Measurements from ENCODE around the gene ADGRB2.
A peak's percentile ranks its signal among the peaks of the same experiment; 100 is the strongest.
"Not testable (repeated sequence)": the region's sequence is repeated elsewhere in the genome, so short reads cannot be mapped to it uniquely, and the experiment has no call there.

Gene ADGRB2

DNA sequence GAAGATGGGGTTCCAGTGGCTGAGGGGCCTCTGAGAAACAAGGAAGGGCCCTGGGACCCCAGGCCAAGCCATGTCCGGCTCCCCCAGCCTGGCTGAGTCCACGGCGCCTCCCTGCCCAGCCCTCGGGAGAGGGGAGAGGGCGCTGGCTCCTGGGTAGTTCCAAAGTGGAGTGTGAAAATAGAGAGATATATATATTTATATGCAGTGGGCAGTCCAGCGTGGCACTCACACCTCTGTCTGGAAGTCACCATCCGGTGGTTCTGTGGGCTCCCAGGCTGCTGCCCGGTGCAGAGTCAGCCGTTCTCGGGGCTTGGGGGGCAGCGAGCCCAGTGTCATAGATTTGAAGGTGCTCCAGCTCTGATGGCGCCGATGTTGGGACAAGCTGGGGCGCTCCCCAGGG is 36.9 kb downstream of the ADGRB2 start:
- no peak for DNase-seq (ENCODE audit: low read depth in 2 of 2)

DNA sequence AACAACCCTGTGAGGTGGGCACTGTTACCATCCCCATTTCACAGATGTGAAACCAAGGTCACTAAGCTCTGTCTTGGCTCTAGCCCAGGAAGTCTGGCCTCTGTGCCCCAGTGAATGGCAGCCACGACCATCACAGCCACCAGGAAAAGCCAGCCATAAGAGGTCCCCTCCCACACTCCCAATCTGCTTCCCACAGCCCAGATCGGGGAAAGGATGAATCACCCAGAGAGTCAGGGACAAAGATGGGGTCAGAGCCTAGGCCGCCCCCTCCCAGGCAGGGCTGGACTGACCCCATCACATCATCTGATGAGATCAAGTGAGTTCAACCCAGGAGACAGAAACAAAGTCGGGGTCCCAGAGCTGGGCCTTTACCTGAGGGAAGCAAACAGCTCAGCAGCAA is 37.4 kb downstream of the ADGRB2 start:
- no peak for DNase-seq (ENCODE audit: low read depth in 2 of 2)

DNA sequence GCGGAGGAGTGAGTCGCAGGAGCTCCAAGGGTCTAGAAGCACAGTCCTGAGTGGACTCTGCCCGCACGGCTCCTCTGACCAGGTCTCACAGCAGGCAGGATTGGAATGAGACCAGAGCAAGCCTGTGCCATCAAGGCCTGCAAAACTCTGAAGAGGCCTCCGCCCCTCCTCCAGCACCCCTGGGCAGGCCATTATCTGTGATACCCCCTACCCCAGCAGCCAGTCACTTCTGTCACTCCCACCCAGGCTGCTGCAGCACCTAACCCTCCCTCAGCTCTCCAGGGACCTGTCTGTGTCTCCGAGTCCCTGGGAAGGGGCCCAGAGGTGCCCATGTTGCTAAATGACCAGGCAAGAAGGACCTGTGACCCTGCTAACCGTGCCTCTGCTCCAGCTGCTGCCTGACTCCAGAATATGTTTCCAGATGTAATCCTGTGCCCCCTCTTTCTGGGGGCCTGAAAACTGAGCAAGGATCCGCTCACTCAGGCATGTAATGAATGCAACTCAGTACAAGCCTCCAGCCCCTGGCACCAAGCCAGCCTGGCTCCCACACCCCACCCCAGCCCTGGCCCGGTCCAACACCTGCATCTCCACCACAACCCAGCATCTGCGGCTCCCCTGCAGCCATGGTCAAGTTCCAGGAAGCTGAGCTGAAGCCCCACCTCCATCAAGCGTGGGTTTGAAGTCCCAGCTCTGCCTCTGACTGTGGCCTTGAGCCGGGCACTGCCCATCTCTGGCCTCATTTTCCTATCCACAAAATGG is 38.2 kb downstream of the ADGRB2 start:
- no peak for DNase-seq (ENCODE audit: low read depth in 2 of 2)

DNA sequence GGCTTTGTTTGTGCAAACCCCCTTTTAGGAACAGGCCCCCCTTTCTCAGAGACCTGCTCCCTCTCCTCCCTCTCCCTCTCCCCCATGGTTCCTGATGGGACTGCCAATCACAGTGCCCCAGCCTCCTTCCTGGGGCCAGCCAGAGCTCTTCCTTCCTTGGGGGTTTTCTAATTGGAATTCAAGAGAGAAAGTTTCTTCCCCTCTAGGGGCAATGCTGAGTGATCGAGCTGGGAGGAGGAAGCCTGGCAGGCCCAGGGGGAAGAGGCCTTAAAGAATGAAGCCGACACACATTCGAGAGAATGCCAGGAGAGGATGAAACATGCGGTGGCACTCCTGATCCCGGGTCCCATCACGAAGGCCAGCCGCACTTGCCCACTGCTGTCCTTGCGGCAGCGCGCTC is 39.0 kb downstream of the ADGRB2 start:
- no peak for DNase-seq (ENCODE audit: low read depth in 2 of 2)

DNA sequence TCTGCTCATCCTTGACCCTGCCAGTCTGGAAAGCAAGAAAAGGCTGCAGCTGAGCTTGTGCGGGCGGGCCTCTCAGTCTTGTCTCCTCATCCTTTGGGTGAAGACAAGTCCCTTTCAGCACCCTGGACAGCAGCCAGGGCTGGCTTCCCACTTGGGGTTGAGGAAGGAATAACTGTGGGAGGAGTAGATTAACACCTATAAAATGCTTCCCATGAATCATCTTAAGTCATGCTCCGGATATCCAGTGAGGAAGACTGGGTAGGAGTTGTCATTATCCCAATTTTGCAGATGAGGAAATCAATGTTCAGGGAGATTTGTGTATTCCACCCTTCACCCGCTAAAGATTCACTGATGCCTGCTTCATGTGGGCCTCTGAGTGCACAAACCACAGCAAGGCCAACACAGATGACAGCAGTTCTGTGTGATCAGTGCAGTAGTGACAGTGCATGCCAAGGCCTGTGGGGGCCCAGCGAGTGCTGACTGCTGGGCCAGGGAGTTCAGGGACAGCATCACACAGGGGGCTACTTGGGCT is 40.2 kb downstream of the ADGRB2 start:
- peak in 1 of 2 experiments; percentile 45 for DNase-seq (ENCODE audit: low read depth in 2 of 2)

DNA sequence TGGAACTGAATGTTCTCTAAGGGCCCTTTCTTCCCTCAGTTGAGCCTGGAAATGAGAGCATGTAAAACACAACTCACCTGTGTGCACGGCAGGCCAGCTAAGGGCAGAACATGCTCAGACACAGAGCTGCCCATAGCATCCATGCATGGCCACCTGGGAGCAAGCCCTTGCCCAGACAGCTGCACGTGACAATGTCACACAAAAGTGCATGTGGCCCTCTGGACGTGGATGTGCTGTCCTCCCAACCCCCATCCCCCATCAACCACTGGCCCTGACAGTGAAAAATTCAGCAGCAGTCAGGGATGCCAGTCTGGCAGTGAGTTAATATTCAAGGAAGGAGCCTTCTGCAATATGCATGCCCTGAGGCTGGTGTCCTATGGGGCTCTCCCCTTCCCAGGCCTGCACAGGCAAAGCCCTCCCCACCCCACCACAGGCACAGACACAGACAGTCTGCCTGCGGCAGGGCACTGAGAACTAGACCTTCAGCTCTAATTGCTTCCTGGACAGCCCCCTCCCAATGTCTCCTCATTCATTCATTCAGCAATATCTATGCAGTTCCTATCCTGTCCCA is 45.7 kb downstream of the ADGRB2 start:
- DNase-seq (ENCODE audit: low read depth in 2 of 2), result no peak

DNA sequence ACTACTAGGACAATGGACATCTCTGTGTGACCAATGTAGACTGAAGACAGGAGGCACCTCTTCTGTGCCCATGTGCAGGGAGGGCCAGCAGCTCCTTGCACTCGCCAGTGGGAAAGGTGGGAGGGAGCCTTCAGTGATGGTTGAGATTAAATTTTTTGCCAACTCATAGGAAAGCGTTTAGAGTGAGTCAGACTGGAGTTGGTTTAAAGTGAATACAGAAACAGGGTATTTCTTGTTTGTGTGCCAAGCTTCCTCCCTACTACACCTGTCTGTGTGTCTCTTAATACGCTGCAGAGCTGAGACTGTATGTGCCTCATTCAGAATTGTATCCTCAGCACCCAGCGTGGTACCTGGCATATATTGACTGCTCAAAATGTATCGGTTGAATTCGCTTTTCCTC is 46.8 kb downstream of the ADGRB2 start:
- no peak for DNase-seq (ENCODE audit: low read depth in 2 of 2)

DNA sequence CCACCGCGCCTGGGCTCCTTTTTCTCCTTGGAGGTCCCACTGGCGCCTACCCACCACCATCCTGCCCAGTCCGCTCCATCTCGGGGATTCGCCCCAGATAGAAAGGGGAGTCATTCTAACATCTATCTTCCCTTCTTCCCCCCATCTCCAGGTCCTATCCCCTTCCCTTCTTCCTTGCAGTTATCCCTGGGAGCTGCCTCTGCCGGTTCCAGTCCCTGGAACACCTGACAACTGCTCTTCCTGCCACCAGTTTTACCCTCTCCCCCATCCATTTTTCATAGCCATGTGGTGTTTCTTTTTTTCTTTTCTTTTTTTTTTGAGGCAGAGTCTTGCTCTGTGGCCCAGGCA is 48.3 kb downstream of the ADGRB2 start:
- no peak for DNase-seq (ENCODE audit: low read depth in 2 of 2)

DNA sequence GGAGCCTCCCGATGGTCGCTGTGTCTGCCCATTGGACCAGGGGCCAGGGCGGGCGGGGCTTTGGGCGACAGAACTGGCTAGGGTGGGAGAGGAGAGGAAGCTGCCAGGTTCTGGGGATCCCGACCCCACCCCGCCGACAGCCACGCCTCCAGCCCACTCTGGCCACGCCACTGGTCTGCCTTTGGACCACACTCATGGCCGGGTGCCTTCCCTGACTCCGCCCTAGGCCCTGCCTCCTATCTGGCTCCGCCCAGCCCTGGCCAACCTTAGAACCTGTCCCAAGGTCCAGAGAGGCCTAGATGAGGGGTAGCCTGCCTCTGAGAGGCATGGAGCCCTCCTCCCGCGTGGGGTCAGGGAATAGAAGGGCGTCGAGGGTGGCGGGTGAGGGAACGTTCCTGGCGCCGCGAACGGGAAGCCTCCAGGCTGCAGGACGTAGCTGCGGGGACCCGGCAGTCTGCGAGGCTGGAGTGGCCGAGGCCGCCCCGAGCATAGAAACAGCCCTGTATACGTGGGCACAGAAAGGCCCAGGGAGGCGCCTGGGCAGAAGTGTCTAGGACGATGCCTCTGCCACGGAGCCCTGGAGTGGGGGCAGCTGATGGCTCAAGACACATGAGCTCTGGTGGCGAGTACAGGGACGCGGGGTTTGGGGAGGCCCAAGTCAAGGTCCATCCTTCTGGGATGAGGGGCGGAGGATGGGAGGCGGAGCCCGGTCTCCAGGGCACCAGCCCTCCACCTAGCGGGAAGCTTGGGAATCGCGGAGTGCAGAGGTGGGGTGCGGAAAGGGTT is 48.9 kb downstream of the ADGRB2 start:
- peak; percentile 64 to 65 for DNase-seq (ENCODE audit: low read depth in 2 of 2)

DNA sequence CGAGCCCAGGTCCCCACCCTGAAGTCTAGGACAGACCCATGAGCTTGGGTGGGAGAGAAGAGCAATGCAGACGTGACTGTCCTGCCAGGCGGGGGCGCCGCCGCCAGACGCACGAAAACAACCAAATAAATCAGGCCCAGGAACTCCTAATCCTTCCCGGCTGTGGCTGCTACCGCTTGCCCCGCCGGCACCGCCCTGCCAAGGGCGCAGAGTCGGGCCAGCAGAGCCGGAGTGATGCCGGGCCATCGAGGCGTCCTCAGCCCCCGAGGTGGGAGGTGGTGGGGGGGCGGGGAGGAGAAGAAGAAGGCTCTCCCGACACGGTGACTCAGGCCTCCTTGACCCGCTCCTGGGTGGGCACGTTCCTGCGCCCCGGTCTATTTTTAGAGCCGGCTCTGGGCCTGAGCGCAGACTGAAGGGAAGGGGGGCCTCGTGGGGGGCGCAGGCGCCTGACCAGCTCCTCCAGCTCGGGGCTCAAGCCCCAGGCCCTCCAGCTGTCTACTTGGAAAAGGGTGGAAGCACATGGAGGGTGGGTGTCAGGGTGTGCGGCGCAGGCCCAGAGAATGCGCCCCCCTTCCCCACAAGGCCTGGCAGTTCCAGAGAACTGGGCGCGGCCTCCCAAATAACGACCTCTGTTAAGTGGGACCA is 49.6 kb downstream of the ADGRB2 start:
- peak; percentile 44 to 53 for DNase-seq (ENCODE audit: low read depth in 2 of 2)

DNA sequence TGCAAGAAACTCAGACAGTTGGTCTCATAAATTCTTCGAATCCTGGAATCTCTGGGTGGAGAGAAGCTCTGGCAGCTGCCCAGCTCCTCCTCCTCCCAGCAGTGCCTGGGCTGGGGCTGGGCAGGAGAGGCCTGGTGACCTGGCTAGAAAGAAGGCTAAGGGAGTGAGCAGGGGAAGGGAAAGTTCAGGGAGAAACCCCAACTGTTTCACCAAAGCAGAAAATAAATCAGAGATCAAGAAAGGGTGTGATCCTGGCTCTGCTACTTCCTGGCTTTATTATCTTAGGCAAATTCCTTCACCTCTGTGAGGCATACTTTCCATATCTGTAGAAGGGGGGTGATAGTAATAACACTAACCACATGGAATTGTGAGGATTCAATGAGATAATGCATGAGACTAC is 51.5 kb downstream of the ADGRB2 start:
- DNase-seq (ENCODE audit: low read depth in 2 of 2), result peak; percentile 77 to 85

DNA sequence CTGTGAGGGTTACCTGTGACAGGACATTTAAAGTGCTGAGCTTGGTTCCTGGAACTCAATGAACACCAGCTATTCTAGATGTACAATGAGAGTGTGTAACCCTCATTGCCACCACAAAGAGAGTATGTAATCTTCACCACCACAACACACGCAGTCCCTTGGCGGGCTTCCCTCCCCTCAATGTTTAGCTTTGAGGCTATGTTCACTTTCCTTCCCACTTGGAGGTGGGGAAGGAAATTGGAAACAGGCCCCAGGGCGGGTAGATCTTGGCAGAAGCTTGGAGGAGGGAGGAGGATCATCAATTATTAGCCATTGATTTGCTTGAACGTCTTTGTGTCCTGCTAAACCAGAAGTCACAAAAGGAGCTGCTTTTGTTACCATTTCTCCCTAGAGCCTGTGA is 52.1 kb downstream of the ADGRB2 start:
- peak; percentile 82 to 84 for DNase-seq (ENCODE audit: low read depth in 2 of 2)

DNA sequence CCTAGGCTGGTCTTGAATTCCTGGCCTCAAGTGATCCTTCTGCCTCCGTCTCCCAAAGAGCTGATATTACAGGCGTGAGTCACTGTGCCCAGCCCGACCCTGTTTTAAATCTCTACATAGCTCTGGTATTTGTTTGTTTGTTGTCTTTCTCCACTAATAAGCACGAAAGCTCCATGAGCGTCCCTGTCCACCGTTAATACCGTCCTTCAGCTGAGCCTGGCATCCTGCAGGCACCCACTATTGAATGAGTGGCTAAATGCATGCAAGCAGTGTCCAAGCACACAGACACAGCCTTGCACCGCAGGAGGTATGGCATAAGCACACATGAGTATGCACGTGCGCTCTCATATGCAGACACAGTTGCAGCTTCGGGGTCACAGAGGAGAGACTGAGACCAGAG is 55.8 kb downstream of the ADGRB2 start:
- no peak for DNase-seq (ENCODE audit: low read depth in 2 of 2)

DNA sequence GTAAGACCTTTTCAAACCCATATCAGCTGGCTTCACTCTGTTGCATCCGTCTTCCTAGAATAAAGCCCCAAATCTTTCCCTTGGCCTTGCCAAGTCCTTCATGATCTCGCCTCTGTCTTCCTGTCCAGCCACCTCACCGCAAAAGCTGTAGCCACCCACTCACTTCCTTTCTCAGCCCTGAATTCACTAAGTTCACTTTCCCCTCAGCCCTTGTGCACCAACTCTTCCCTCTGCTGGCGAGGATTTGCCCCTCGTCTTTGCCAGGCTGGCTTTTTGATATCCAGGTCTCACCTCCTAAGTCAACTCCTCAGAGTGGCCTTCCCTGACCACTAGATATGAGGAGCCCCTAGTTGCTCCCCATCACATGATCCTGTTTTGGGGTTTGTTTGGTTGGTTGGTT is 56.4 kb downstream of the ADGRB2 start:
- no peak for DNase-seq (ENCODE audit: low read depth in 2 of 2)

DNA sequence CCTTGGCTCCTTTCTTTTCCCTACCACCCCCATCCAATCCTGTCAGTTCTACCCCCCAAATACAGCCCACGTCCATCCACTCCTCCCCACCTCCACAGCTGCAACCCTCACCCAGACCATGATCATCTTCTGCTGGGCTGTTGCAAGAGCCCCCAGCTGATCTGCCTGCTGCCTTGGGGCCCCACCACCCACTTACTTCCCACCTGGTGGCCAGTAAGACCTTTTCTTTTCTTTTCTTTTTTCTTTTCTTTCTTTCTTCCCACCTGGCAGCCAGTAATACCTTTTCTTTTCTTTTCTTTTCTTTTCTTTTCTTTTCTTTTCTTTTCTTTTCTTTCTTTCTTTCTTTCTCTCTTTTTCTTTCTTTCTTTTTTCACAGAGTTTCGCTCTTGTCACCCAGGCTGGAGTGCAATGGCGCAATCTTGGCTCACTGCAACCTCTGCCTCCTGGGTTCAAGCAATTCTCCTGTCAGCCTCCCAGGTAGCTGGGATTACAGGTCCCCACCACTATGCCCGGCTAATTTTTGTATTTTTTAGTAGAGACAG is 57.0 kb downstream of the ADGRB2 start:
- DNase-seq (ENCODE audit: low read depth in 2 of 2), result not testable (repeated sequence)

DNA sequence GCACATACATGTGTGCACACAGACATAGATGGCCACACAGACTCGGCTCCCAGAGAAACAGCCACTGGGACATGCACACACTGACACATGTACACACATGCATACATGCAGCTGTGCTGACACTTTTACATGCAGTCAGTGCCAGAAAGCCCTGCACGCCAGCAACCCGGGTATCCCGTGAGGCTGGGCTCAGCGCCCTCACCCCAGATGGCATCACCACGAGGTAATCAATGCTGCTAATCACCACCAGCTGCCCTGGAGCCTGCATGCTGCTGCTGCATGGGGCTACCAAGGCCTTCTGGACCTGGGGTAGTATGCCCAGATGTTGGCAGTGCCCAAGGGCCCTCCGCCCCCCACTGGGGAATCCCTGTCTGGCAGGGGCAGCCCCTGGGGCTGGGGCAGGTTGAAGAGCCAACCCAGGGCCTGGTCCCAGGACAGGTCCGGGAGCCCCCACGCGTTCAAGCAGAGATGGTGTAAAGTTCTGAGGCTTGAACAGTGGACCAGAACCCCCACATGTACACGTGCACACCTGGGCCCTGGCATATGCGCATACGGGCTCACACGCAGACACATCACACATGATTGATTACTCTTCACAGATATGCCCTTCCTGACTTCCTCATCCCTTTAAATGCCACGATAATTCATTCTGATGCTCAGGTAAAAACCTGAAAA is 57.6 kb downstream of the ADGRB2 start:
- DNase-seq (ENCODE audit: low read depth in 2 of 2), result no peak

DNA sequence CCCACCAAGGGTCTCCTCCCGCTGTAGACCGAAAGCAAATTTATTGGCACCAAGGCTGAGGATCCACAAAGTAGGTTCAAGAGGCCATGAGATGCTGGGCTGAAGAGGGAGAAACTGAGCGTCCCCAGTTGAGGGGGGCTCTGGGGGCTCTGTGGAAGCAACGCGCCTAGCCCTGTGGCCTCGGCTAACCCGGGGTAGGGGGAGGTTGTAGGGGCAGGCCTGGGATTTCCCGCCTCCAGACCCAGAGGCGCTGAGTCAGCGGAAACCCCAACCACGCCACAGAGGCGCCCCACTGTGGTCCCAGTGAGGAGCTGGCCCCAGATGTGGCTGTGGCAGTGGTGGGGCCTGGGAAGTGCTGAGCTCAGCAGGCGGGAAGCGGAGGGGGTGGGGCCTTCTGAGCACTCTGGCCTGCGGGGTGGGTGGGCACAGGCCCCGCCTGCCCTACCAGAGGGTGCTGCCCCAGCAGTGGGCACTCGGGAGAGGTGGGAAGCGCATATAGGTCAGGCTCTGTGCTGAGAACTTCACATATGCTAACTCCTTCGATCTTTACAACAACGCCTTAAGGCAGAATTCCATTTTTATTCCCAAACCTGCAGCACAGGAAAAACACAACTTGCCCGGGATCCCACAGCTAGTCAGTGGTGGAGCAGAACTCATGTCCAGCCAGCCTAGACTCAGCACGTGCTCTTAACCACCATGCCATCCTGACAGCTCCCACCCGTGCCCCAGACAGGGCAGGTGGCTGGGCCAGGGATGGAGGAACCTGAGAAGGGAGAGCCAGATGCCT is 58.9 kb downstream of the ADGRB2 start:
- DNase-seq (ENCODE audit: low read depth in 2 of 2), result peak; percentile 41 to 49

DNA sequence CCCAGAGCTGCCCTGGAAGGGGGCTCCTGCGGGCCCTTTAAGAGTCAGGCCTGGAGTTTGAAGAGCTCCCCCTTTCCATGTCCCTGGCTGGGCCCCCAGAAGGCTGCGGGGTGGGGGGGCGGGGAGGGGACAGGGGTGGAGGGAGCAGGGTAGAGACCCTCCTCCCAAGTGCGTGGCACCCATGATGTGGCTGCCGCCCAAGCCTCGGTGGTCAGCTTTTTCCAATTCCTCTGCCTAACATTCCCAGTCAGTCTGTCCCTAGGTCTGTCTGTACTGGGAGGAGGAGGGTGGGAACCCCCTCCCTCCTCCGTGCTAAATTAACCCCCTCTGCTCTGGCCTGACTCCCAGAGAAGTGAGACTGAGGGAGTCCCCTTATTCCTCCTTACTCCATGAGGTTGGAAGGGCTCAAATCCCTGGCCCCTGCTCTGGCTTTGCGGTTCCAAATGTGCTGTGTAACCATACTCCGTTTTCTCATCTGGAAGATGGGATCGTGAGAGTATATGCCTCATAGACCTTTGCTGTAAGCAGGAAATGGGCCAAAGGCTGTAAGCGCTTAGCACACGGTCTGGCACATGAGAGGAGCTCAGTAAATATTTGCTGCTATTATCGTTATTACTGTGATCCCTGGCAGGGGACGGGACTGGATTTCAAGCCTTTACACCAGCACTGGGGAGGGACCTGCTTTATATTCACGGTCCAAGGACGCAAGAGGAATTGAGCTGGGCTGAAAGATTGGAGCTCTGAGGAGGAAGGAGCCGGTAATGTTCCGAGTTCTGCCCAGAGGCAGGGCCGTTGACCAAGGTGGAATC is 59.7 kb downstream of the ADGRB2 start:
- DNase-seq (ENCODE audit: low read depth in 2 of 2), result peak; percentile 50 to 53

DNA sequence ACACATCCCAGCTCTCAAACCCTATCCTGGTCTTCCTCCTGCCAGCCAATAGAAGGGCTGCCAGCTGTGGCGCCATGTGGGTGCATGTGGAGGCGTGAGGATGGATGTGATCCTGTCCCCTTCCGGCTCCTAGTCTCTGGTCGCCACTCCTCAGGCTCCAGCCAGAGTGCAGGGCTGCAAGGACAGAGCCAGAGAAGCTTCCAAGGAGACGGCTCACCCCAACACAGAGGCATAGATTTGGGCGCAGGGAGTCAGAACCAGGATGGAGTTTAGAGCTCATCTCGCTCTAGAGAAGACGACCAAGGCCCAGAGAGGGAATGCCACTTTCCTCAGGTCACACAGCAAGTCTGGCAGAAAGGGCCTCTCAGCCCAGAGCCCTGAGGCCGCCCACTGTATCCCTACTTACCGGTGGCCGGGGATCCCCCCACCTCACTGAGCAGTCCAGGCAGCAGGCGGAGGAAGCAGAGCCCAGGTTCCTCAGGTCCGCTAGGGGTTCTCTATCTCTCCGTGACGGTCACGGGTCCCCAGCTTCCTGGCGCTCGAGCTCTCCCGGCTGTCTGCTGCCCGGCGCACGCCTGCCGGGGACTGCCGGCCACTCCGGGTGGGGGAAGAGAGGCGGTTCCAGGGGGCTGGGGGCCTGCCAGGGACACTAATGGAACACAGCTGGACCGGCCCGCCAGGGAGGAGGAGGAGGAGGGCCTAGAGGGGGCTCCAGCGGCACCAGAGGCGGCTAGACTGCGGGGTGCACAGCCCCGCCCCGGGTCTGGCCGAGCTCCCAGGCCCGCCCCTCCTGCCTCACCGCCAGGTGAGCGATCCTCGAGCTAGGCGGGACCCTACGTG is 60.5 kb downstream of the ADGRB2 start, which contains the start of gene COL16A1:
TSS of gene COL16A1 (minus strand) at position 587 of the 840 bp plus-strand sequence. CDS start 1,824 bp downstream, outside the sequence.
- DNase-seq (ENCODE audit: low read depth in 2 of 2), result peak; percentile 71 to 75
